Gastrocnemius medialis (tissue), 4 donors: ENCODE data around the gene MAP3K6.

Experiments used
- CTCF ChIP-seq, 5 experiments: fragments of 450-650 bp in 3 of 5; fragments of 200-600 bp in 2 of 5; sonication (generic) in 2 of 5; IDR thresholded peaks in 4 of 5; conservative IDR thresholded peaks in 1 of 5; 1 replicate in 4 of 5; 2 replicates in 1 of 5; pipeline ENCODE4 v1.5.1; 2016 to 2019; ENCODE audit warnings: antibody characterized with exemption in 5 of 5, mild to moderate bottlenecking in 3 of 5, moderate library complexity in 3 of 5
- POLR2A ChIP-seq, 2 donors: fragments of 450-650 bp; IDR thresholded peaks; one replicate each; pipeline ENCODE4 v1.6.1; 2017; ENCODE audit warnings: antibody characterized with exemption in 2 of 2, mild to moderate bottlenecking in 2 of 2, moderate library complexity in 2 of 2

- TF ChIP-seq CTCF (IDR thresholded peaks at IDR 0.05 in 4 of 5, conservative IDR thresholded peaks at IDR 0.05 in 1 of 5): no peak
- TF ChIP-seq POLR2A (IDR thresholded peaks at IDR 0.05): no peak
Observed at GRCh38 chr1:27331426-27331825, 35.3 kb downstream of the MAP3K6 start.
